ENCODE measurements around the gene SDS. TPM values are rescaled to one million over a fixed set of nuclear protein-coding genes. Genes with fewer than 3 reads are reported as not detected.

Gene SDS
- total and polyA plus RNA-seq, 2 of the 8 experiments (the other 6 are each of a cell fraction or from before 2014, with no cell fraction given) = 0.21 TPM; not detected in 1

DNA sequence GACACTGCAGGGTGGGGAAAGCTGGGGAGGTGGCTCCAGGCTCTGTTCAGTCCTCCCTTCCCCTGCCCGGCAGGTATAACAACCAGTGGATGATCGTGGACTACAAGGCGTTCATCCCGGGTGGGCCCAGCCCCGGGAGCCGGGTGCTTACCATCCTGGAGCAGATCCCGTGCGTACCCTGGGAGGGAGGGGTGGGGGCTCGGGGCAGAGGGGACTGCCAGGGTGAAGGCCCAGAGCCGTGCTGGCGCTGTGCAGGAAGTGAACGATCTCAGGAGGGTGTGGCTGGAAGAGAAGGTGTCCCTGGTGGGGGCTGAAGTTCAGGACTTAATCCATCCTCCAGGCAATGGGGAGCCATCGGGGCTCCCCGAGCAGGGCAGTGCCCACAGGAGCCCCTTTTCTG, 18.9 kb downstream of the SDS start:
- Histone ChIP-seq H3K27ac (ENCODE audit: low read depth, low read length) (no peak overlapping the region), H4K91ac (replicated peaks; ENCODE audit: insufficient read length, low read length) (no peak overlapping the region), H2BK20ac (ENCODE audit: low read length) (no peak overlapping the region), H2AK5ac (ENCODE audit: low read depth, low read length) (no peak overlapping the region), H3K4me3 (ENCODE audit: extremely low read depth in 1 of 4, insufficient read depth in 2 of 4, low read depth in 3 of 4, low read length in 4 of 4) (no peak overlapping the region), H2BK12ac (ENCODE audit: low read depth, low read length) (no peak overlapping the region), H2BK120ac (replicated peaks; ENCODE audit: low read depth, low read length) (no peak overlapping the region), H3K79me1 (ENCODE audit: low read depth, low read length) (no peaks in the 10 kb centered on the region), H3K23ac (ENCODE audit: insufficient read length) (no peak overlapping the region), H3K23me2 (ENCODE audit: low read depth, low read length) (peaks cover 2% of the 10 kb centered on the region; the same call in 1 of the 2 replicates), H3K4me2 (ENCODE audit: insufficient read depth in 1 of 2, low read depth in 2 of 2, low read length in 2 of 2) (no peak overlapping the region), H3K9me3 (ENCODE audit: insufficient read depth in 2 of 2, low read depth in 1 of 2, low read length in 1 of 2) (no peaks in the 10 kb centered on the region), H3K4me1 (replicated peaks in 1 of 4; ENCODE audit: control insufficient read depth in 3 of 4, insufficient read depth in 4 of 4, low read length in 3 of 4) (no peaks in the 10 kb centered on the region), H2BK5ac (ENCODE audit: low read depth, low read length) (no peak overlapping the region; the same call in 1 of the 2 replicates), H3K9ac (replicated peaks in 1 of 4; ENCODE audit: extremely low read depth in 1 of 4, low read depth in 3 of 4, low read length in 3 of 4) (no peak overlapping the region), H3K27me3 (replicated peaks in 1 of 4; ENCODE audit: control insufficient read depth in 3 of 4, extremely low read depth in 1 of 4, insufficient read depth in 3 of 4, low read length in 3 of 4) (no peaks in the 10 kb centered on the region), H3K79me2 (ENCODE audit: control insufficient read depth in 1 of 2, insufficient read depth in 2 of 2, low read length in 2 of 2) (no peaks in the 10 kb centered on the region), H4K20me1 (replicated peaks in 1 of 2; ENCODE audit: control insufficient read depth in 1 of 2, insufficient read depth in 2 of 2, low read length in 2 of 2) (peaks cover 0 to 2% of the 10 kb centered on the region in 2 experiments), H3K36me3 (ENCODE audit: control insufficient read depth in 2 of 4, insufficient read depth in 4 of 4, low read length in 3 of 4) (peaks cover 0 to 8% (median 4%) of the 10 kb centered on the region in 4 experiments; a peak in 5 of 8 replicates), H4K8ac (ENCODE audit: extremely low read depth, insufficient read depth, low read length) (no peak overlapping the region), H3K56ac (replicated peaks; ENCODE audit: insufficient read length, low read depth, low read length) (no peak overlapping the region), H2AFZ (ENCODE audit: low read length) (no peak overlapping the region), H3K18ac (ENCODE audit: extremely low read depth, low read length) (no peak overlapping the region), H2BK15ac (ENCODE audit: low read length) (no peak overlapping the region), H3K4ac (replicated peaks; ENCODE audit: insufficient read length, low read depth, low read length) (no peak overlapping the region), H4K5ac (ENCODE audit: insufficient read length, low read depth, low read length) (no peak overlapping the region), H3K14ac (ENCODE audit: insufficient read length) (no peak overlapping the region)
- DNase-seq (ENCODE audit: low read depth in 1 of 2, low spot score in 2 of 2) (no peak), FAIRE-seq (no peak)
- ChIA-PET CTCF (ENCODE audit: partially characterized antibody) (interaction anchor here (1.0 kb wide), 1 partner anchor 39 kb away, joined by 3 read pairs; no protein-coding TSS in a partner anchor), POLR2A (ENCODE audit: partially characterized antibody) (interaction anchor here (1.0 kb wide), 1 partner anchor 13 kb away, joined by 3 read pairs; no protein-coding TSS in a partner anchor)
- 100% methylated on average over 8 of the region's 14 CpGs; no CpG with 5 or more reads in 1 of the 2 experiments for WGBS, 2 experiments (ENCODE audit: extremely low coverage in 1 of 2, insufficient coverage in 1 of 2, insufficient read length in 1 of 2, insufficient replicate concordance in 2 of 2, low coverage in 1 of 2, low lambda C conversion rate in 2 of 2, missing lambda C conversion rate in 1 of 2)
- TF ChIP-seq YY1 (IDR thresholded peaks at IDR 0.05; ENCODE audit: low read depth, low read length) (no peak), HDAC2 (IDR thresholded peaks at IDR 0.05; ENCODE audit: borderline replicate concordance in 1 of 2, low read depth in 2 of 2, low read length in 2 of 2) (no peak), TAF7 (optimal IDR thresholded peaks at IDR 0.05; ENCODE audit: borderline replicate concordance, low read depth, low read length) (no peak), TCF12 (IDR thresholded peaks at IDR 0.05; ENCODE audit: low read depth, low read length) (no peak), CEBPB (IDR thresholded peaks at IDR 0.05; ENCODE audit: low read depth, low read length) (no peak), CBX8 (IDR thresholded peaks at IDR 0.05; ENCODE audit: borderline replicate concordance, low read depth, low read length) (no peak)
- TF ChIP-seq, protein P1, sequence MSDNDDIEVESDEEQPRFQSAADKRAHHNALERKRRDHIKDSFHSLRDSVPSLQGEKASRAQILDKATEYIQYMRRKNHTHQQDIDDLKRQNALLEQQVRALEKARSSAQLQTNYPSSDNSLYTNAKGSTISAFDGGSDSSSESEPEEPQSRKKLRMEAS (IDR thresholded peaks at IDR 0.05) = no peak
